CD4-positive, alpha-beta T cell treated with Interleukin-17A for 4 hours (primary cell): Measurements from ENCODE around the gene TRIM28.
"Not testable (repeated sequence)": the region's sequence is repeated elsewhere in the genome, so short reads cannot be mapped to it uniquely, and the experiment has no call there.

ENCODE experiments used
- DNase-seq: peaks from one replicate; pipeline ENCODE4 v3.0.0-alpha.2; 2020; ENCODE audit warnings: mixed read lengths

Gene TRIM28

DNA sequence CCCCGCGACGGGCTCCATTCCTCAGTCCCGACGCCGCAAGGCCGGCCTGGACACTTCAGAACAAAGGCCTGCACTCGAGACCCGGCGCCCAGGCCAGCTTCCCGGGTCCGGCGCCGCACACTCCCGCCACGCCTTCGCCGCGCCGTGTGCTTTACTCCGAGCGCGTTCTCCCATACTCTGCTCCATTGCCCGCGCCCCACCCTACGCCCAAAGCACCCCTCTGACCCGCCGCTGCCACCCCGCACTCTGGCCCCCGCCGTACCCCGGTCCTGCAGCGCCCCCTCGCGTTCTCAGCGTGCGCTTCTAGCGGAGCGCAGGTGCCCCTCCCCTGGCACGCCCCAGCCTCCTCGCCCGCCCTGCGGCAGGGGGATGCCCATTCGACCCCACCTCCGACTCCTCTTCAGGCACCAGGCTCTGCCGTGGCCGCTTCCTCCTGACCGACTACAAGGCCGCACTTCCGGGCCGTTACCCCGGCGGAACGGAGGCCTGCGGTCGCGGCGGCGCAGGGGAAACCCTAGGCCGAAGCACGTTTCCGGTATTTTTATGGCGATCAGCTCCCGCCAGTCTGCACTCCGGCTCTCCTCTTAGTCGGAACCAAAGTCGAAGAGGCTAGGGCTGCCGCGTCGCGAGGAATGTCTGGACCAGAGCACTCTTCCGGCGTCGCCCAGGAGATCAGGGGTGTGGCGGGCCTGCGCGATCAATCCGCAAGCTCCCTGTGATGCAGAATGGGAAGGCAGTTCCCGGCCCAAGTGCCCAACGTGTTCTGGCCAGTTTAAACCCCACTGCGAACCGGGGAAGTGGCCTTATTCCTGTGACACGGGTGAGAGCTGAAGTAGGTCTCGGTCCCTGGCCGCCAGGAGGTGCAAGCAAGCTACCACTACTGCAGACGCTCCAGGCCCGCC, 24.3 kb upstream of the TRIM28 start, which contains the start of gene ZBTB45:
Gene ZBTB45, minus strand, starts transcription at position 456 of the 902 bp plus-strand sequence. CDS start 2,137 bp downstream, outside the sequence.
- DNase-seq: peak; percentile 88

GRCh38 chr19:58520257-58520599, 23.6 kb upstream of the TRIM28 start:
- no peak for DNase-seq

DNA sequence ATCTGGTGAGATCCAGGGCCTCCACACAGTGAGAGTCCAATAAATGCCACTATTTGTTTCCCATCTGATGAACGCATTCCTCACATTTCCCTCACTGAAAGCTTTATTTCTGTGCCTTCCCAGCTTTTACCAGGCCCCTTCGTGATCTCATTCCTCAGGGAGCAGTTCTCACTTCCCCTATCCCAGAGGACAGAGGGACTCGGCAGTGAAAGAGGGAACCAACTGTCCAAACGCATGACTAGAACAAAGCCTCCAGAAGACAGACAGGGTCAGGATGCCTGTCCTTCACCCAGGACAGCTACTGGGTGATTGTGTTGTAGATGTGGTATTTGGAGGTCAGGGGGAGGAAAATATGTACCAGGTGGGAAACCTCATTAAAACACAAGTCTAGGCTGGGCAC, 22.2 kb upstream of the TRIM28 start:
- no peak for DNase-seq

DNA sequence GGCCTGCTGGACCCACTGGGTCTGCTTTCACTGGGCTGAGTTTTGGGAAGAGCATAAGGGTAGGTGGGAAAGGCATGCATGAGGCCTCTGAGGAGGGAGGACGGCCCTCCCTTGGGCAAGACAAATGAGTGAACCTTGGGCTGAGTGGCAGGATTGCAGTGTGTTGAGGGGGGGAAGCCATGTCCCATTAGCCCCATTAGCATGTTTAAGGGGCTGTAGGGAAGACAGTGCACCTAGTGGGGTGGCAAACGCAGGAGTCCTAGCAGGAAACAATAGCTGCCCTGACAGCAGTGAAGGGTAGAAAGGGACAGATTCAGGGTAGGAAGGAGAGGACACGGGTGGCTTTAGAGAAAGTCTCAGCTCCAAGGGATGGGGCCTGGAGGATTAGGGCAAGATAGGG, 21.2 kb upstream of the TRIM28 start:
- DNase-seq: no peak

DNA sequence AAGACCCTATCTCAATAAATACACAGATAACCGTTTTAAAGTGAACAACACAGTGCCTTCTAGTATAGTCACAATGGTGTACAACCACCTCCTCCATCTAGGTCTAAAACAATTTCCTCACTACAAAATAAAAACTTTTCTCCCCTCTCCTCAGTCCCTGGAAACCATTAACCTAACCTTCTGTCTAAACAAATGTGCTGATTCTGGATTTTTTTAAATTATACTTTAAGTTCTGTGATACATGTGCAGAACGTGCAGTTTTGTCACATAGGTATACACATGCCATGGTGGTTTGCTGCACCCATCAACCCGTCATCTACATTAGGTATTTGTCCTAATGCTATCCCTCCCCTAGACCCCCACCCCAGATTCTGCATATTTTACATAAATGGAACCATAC, 14.5 kb upstream of the TRIM28 start:
- DNase-seq: no peak

DNA sequence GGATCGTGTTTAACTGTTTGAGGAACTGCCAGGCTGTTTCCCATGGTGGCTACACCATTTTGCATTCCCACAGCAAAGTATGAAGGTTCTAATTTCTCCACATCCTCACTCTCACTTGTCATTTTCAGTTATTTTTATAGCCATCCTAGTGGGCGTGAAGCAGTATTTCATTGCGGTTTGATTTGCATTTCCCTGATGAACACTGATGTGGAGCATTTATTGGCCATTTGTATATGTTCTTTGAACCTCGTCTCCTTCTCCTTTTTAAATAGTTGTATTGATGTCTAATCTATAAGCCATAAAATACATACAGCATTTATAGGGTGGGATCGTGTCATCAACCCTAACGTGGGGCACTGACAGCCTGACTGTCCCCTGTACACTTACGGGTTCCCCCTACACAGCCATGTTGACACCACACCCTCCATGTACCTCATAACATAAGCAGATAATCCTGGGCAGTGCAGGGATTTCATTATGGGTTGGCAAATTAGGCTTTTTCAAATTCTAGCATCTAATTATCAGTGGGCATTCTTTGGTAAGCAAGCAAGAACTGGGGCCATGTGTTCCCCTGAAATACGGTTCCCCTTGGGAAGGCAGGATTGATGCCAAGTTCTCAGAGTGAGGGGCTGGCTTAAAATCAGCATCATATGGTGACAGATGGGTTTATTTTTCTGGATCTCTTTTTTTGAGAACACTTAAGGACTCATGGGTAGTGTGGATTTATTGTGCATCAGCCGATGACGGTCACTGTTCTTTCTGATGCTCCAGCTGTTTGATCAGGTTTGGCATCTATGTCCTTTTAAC, 12.6 kb upstream of the TRIM28 start:
- DNase-seq: no peak

DNA sequence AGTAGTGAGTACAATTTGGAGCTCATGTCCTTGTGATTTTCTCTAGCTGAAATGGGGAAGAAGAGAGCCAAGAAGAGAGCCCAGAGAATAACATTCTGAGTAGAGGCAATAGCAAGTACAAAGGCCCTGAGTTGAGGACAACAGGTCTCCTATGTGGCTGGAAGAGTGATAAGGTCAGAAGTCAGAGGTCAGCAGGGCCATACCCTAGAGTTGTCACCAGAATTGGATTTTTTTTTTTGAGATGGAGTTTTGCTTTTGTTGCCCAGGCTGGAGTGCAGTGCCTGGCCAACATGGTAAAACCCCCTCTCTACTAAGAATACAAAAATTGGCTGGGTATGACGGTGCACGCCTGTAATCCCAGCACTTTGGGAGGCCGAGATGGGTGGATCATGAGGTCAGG, 8.0 kb upstream of the TRIM28 start:
- no peak for DNase-seq

- DNase-seq: no peak
Measured at GRCh38 chr19:58536852-58537798, 6.7 kb upstream of the TRIM28 start.

GRCh38 chr19:58538257-58539168, 5.4 kb upstream of the TRIM28 start:
- peak; percentile 60 for DNase-seq

- not testable (repeated sequence) for DNase-seq
Measured at GRCh38 chr19:58539169-58539559, 4.7 kb upstream of the TRIM28 start.

DNA sequence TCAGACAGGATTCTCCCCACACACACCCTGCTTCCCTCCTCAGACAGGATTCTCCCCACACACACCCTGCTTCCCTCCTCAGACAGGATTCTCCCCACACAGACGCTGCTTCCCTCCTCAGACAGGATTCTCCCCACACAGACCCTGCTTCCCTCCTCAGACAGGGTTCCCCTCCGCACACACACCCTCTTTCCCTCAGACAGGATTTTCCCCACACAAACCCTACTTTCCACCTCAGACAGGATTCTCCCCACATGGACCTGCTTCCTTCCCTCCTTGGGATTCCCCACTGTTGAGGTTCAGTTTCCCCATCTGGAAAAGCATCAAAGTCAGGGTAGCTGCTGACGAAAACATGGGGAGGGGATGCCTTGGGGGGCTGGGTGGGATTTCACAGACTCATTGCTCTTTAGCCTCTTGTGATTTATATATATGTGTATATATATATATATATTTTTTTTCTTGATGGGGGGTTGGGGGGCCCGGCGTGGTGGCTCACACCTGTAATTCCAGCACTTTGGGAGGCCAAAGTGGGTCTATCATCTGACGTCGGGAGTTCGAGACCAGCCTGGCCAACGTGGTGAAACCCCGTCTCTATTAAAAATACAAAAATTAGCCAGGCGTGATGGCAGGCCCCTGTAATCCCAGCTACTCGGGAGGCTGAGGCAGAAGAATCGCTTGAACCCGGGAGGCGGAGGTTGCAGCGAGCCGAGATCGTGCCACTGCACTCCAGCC, 1.1 kb upstream of the TRIM28 start:
- not testable (repeated sequence) for DNase-seq

GRCh38 chr19:58544591-58545285, 874 bp downstream of the TRIM28 start:
- DNase-seq: peak; percentile 81

DNA sequence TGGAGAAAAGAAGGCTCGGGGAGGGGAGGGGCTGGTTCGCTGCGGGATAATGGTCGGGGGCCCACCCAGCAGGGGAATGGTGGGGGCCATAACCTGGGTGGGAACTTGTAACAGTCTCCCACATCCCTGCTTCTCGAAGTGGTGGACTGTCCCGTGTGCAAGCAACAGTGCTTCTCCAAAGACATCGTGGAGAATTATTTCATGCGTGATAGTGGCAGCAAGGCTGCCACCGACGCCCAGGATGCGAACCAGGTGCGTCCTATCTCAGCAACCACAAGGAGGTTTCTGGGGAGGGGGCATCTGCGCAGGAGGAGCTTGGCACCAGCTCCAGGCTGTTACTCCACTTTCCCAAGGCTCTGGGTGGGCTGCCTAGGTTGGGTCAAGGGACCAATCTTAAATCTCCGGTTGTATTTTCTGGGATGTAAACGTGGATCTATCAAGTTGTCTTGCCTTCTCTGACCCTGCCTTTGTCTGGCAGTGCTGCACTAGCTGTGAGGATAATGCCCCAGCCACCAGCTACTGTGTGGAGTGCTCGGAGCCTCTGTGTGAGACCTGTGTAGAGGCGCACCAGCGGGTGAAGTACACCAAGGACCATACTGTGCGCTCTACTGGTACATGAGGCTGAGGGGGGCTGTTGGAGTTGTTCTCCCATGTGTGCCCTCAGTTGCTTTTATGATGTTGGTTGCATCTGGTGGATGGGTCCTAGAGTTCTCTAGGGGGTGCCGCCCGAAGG, 1.6 kb downstream of the TRIM28 start:
- no peak for DNase-seq

DNA sequence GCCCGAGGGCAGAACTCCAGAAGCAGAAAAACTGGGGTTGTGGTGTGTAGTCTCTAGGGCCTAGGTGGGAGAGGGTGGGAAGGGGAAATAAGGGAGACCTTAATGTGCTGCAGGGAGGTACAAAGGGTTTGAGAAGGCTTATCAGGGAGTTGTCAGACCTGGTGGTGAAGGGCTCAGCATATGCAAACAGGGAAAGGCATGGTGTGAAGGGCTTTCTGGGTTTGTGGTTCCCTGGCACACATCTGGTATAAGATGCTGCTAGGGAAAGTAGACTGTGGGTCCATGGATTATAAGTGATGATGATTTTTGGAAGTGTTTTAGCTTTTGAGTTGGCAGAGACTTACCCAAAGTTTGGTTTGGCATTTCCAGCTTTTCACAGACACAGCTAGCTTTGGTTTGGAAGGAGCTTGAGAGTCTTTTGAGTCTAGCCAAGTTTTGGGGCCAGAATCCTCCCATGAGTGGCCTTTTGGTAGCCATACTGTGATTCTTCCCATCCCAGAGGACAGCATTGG, 2.2 kb downstream of the TRIM28 start:
- DNase-seq: no peak

- DNase-seq: no peak
Measured at GRCh38 chr19:58547323-58548312, 3.8 kb downstream of the TRIM28 start.

DNA sequence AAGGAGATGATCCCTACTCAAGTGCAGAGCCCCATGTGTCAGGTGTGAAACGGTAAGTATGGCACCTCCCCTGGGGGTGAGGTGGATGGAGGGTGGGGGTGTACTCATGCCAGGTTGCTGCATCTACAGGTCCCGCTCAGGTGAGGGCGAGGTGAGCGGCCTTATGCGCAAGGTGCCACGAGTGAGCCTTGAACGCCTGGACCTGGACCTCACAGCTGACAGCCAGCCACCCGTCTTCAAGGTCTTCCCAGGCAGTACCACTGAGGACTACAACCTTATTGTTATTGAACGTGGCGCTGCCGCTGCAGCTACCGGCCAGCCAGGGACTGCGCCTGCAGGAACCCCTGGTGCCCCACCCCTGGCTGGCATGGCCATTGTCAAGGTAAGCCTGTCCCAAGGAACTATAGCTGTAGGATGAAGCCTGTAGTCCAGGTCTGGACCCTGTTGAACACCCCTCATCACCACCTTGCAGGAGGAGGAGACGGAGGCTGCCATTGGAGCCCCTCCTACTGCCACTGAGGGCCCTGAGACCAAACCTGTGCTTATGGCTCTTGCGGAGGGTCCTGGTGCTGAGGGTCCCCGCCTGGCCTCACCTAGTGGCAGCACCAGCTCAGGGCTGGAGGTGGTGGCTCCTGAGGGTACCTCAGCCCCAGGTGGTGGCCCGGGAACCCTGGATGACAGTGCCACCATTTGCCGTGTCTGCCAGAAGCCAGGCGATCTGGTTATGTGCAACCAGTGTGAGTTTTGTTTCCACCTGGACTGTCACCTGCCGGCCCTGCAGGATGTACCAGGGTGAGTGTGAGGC, 5.2 kb downstream of the TRIM28 start:
- no peak for DNase-seq
